SK-N-MC (cell line): ENCODE results near the gene LNX2.

Experiments
- EZH2 ChIP-seq: fragments of 200-600 bp; sonication (generic); IDR thresholded peaks from one replicate; pipeline ENCODE4 v1.6.1; 2017; ENCODE audit warnings: antibody characterized with exemption
- POLR2AphosphoS5 ChIP-seq: IDR thresholded peaks from 2 replicates; pipeline ENCODE4 v1.6.1; 2012; ENCODE audit warnings: mild to moderate bottlenecking, low read depth, low read length, borderline replicate concordance

- no peak for TF ChIP-seq EZH2
- TF ChIP-seq POLR2AphosphoS5: no peak
These were observed 78.9 kb downstream of the LNX2 start for GRCh38 chr13:27541386-27541785.
